SK-N-MC (cell line): ENCODE measurements around the gene PEX14.

Experiments
- EZH2 ChIP-seq: fragments of 200-600 bp; sonication (generic); IDR thresholded peaks from one replicate; pipeline ENCODE4 v1.6.1; 2017; ENCODE audit warnings: antibody characterized with exemption
- FOXP2 ChIP-seq: optimal IDR thresholded peaks from 2 replicates; pipeline ENCODE3; 2011; ENCODE audit warnings: mild to moderate bottlenecking, moderate library complexity; ENCODE audit not compliant: insufficient read depth; ENCODE audit errors: extremely low read length, control extremely low read depth
- POLR2AphosphoS5 ChIP-seq: IDR thresholded peaks from 2 replicates; pipeline ENCODE4 v1.6.1; 2012; ENCODE audit warnings: mild to moderate bottlenecking, low read depth, low read length, borderline replicate concordance

GRCh38 chr1:10555635-10556429, 81.1 kb downstream of the PEX14 start:
- TF ChIP-seq POLR2AphosphoS5 (no peak), EZH2 (no peak), FOXP2 (no peak)
